Measurements from ENCODE around the gene BMP8A.
"Not testable (repeated sequence)": the region's sequence is repeated elsewhere in the genome, so short reads cannot be mapped to it uniquely, and the experiment has no call there.

The BMP8A gene

GRCh38 chr1:39527190-39527579, 35.7 kb downstream of the BMP8A start:
- H3K9ac ChIP-seq (ENCODE audit: low read length); H3K27me3 ChIP-seq (ENCODE audit: control insufficient read depth, insufficient read depth, low read length); H3K36me3 ChIP-seq (ENCODE audit: control insufficient read depth, insufficient read depth, low read length); H3K4me3 ChIP-seq (ENCODE audit: low read length); H3K4me1 ChIP-seq (ENCODE audit: control insufficient read depth, insufficient read depth, low read length); H3K27ac ChIP-seq (ENCODE audit: low read depth, low read length): not testable (repeated sequence)

GRCh38 chr1:39528082-39528481, 36.6 kb downstream of the BMP8A start:
- no peaks in the 10 kb centered on the region for H3K4me1 ChIP-seq (ENCODE audit: control insufficient read depth, insufficient read depth, low read length)
- no peaks in the 10 kb centered on the region for H3K27me3 ChIP-seq (ENCODE audit: control insufficient read depth, insufficient read depth, low read length)
- H3K27ac ChIP-seq (ENCODE audit: low read depth, low read length): no peak overlapping the region
- peaks cover 8% of the 10 kb centered on the region for H3K36me3 ChIP-seq (ENCODE audit: control insufficient read depth, insufficient read depth, low read length)
- H3K9ac ChIP-seq (ENCODE audit: low read length): no peak overlapping the region
- no peak overlapping the region for H3K4me3 ChIP-seq (ENCODE audit: low read length)

- peaks cover 6% of the 10 kb centered on the region for H3K36me3 ChIP-seq (ENCODE audit: control insufficient read depth, insufficient read depth, low read length)
- no peak overlapping the region for H3K9ac ChIP-seq (ENCODE audit: low read length)
- H3K27me3 ChIP-seq (ENCODE audit: control insufficient read depth, insufficient read depth, low read length): no peaks in the 10 kb centered on the region
- H3K4me3 ChIP-seq (ENCODE audit: low read length): no peak overlapping the region
- no peaks in the 10 kb centered on the region for H3K4me1 ChIP-seq (ENCODE audit: control insufficient read depth, insufficient read depth, low read length)
- no peak overlapping the region for H3K27ac ChIP-seq (ENCODE audit: low read depth, low read length)
Observed at GRCh38 chr1:39529901-39530535, 38.6 kb downstream of the BMP8A start.

- Histone ChIP-seq H3K27me3 (ENCODE audit: control insufficient read depth, insufficient read depth, low read length) (no peaks in the 10 kb centered on the region), H3K4me1 (ENCODE audit: control insufficient read depth, insufficient read depth, low read length) (no peaks in the 10 kb centered on the region), H3K36me3 (ENCODE audit: control insufficient read depth, insufficient read depth, low read length) (peaks cover 6% of the 10 kb centered on the region), H3K27ac (ENCODE audit: low read depth, low read length) (no peak overlapping the region), H3K9ac (ENCODE audit: low read length) (no peak overlapping the region), H3K4me3 (ENCODE audit: low read length) (no peak overlapping the region)
Observed at GRCh38 chr1:39531526-39531925, 40.1 kb downstream of the BMP8A start.

GRCh38 chr1:39533442-39533841, 42.0 kb downstream of the BMP8A start:
- Histone ChIP-seq H3K36me3 (ENCODE audit: control insufficient read depth, insufficient read depth, low read length) (no peaks in the 10 kb centered on the region), H3K4me1 (ENCODE audit: control insufficient read depth, insufficient read depth, low read length) (no peaks in the 10 kb centered on the region), H3K9ac (ENCODE audit: low read length) (no peak overlapping the region), H3K27me3 (ENCODE audit: control insufficient read depth, insufficient read depth, low read length) (no peaks in the 10 kb centered on the region), H3K27ac (ENCODE audit: low read depth, low read length) (no peak overlapping the region), H3K4me3 (ENCODE audit: low read length) (no peak overlapping the region)

GRCh38 chr1:39538531-39539251, 47.3 kb downstream of the BMP8A start:
- H3K4me1 ChIP-seq (ENCODE audit: control insufficient read depth, insufficient read depth, low read length): no peaks in the 10 kb centered on the region
- H3K4me3 ChIP-seq (ENCODE audit: low read length): no peak overlapping the region
- no peaks in the 10 kb centered on the region for H3K27me3 ChIP-seq (ENCODE audit: control insufficient read depth, insufficient read depth, low read length)
- H3K9ac ChIP-seq (ENCODE audit: low read length): no peak overlapping the region
- H3K36me3 ChIP-seq (ENCODE audit: control insufficient read depth, insufficient read depth, low read length): peaks cover 7% of the 10 kb centered on the region
- no peak overlapping the region for H3K27ac ChIP-seq (ENCODE audit: low read depth, low read length)

- no peaks in the 10 kb centered on the region for H3K4me1 ChIP-seq (ENCODE audit: control insufficient read depth, insufficient read depth, low read length)
- no peaks in the 10 kb centered on the region for H3K27me3 ChIP-seq (ENCODE audit: control insufficient read depth, insufficient read depth, low read length)
- no peak overlapping the region for H3K4me3 ChIP-seq (ENCODE audit: low read length)
- H3K9ac ChIP-seq (ENCODE audit: low read length): no peak overlapping the region
- H3K36me3 ChIP-seq (ENCODE audit: control insufficient read depth, insufficient read depth, low read length): peaks cover 7% of the 10 kb centered on the region
- H3K27ac ChIP-seq (ENCODE audit: low read depth, low read length): no peak overlapping the region
Observed at GRCh38 chr1:39539252-39539790, 47.9 kb downstream of the BMP8A start.

GRCh38 chr1:39540504-39541031, 49.1 kb downstream of the BMP8A start:
- no peaks in the 10 kb centered on the region for H3K4me1 ChIP-seq (ENCODE audit: control insufficient read depth, insufficient read depth, low read length)
- no peak overlapping the region for H3K9ac ChIP-seq (ENCODE audit: low read length)
- H3K27me3 ChIP-seq (ENCODE audit: control insufficient read depth, insufficient read depth, low read length): no peaks in the 10 kb centered on the region
- H3K4me3 ChIP-seq (ENCODE audit: low read length): no peak overlapping the region
- H3K27ac ChIP-seq (ENCODE audit: low read depth, low read length): no peak overlapping the region
- peaks cover 7% of the 10 kb centered on the region for H3K36me3 ChIP-seq (ENCODE audit: control insufficient read depth, insufficient read depth, low read length)

- Histone ChIP-seq H3K27me3 (ENCODE audit: control insufficient read depth, insufficient read depth, low read length) (no peaks in the 10 kb centered on the region), H3K36me3 (ENCODE audit: control insufficient read depth, insufficient read depth, low read length) (peaks cover 10% of the 10 kb centered on the region)
Observed at GRCh38 chr1:39542924-39543323, 51.5 kb downstream of the BMP8A start.

GRCh38 chr1:39544327-39544726, 52.9 kb downstream of the BMP8A start:
- H3K9ac ChIP-seq (ENCODE audit: low read length): no peak overlapping the region
- H3K27ac ChIP-seq (ENCODE audit: low read depth, low read length): no peak overlapping the region
- no peaks in the 10 kb centered on the region for H3K4me1 ChIP-seq (ENCODE audit: control insufficient read depth, insufficient read depth, low read length)
- no peaks in the 10 kb centered on the region for H3K27me3 ChIP-seq (ENCODE audit: control insufficient read depth, insufficient read depth, low read length)
- H3K36me3 ChIP-seq (ENCODE audit: control insufficient read depth, insufficient read depth, low read length): peaks cover 16% of the 10 kb centered on the region
- H3K4me3 ChIP-seq (ENCODE audit: low read length): no peak overlapping the region

More at GRCh38 chr1:39542924-39543323, 51.5 kb downstream of the BMP8A start:
- Histone ChIP-seq H3K4me1 (ENCODE audit: control insufficient read depth, insufficient read depth, low read length) (no peaks in the 10 kb centered on the region), H3K9ac (ENCODE audit: low read length) (no peak overlapping the region), H3K27ac (ENCODE audit: low read depth, low read length) (no peak overlapping the region), H3K4me3 (ENCODE audit: low read length) (no peak overlapping the region)

GRCh38 chr1:39545531-39545930, 54.1 kb downstream of the BMP8A start:
- Histone ChIP-seq H3K4me3 (ENCODE audit: low read length) (no peak overlapping the region), H3K9ac (ENCODE audit: low read length) (no peak overlapping the region), H3K4me1 (ENCODE audit: control insufficient read depth, insufficient read depth, low read length) (no peaks in the 10 kb centered on the region), H3K27me3 (ENCODE audit: control insufficient read depth, insufficient read depth, low read length) (no peaks in the 10 kb centered on the region), H3K36me3 (ENCODE audit: control insufficient read depth, insufficient read depth, low read length) (peaks cover 11% of the 10 kb centered on the region), H3K27ac (ENCODE audit: low read depth, low read length) (no peak overlapping the region)

- Histone ChIP-seq H3K27me3 (ENCODE audit: control insufficient read depth, insufficient read depth, low read length) (no peaks in the 10 kb centered on the region), H3K4me3 (ENCODE audit: low read length) (no peak overlapping the region), H3K27ac (ENCODE audit: low read depth, low read length) (no peak overlapping the region), H3K4me1 (ENCODE audit: control insufficient read depth, insufficient read depth, low read length) (no peaks in the 10 kb centered on the region), H3K36me3 (ENCODE audit: control insufficient read depth, insufficient read depth, low read length) (peaks cover 2% of the 10 kb centered on the region), H3K9ac (ENCODE audit: low read length) (no peak overlapping the region)
Observed at GRCh38 chr1:39554277-39554676, 62.8 kb downstream of the BMP8A start.
